ENCODE data around the gene SIMC1.

The SIMC1 gene

GRCh38 chr5:176362233-176362490 lies 123.9 kb downstream of the SIMC1 start:
- ATAC-seq (ENCODE audit: insufficient read depth, low read depth), result no peak
- H3K79me2 ChIP-seq (ENCODE audit: insufficient read depth, low read length), result peaks cover 38% of the 10 kb centered on the region
- H3K4me2 ChIP-seq (ENCODE audit: insufficient read depth, low read length), result peak overlapping the region; percentile 82
- peaks cover 28% of the 10 kb centered on the region for H3K4me1 ChIP-seq (ENCODE audit: insufficient read depth, low read length)
- peaks cover 22% of the 10 kb centered on the region for H3K36me3 ChIP-seq (ENCODE audit: insufficient read depth, low read length)
- H3K9me3 ChIP-seq (ENCODE audit: insufficient read depth, low read length, severe bottlenecking), result no peaks in the 10 kb centered on the region
- H3K9ac ChIP-seq (ENCODE audit: low read depth, low read length), result peak overlapping the region; percentile 90
- no peak for DNase-seq
- no peaks in the 10 kb centered on the region for H3K27me3 ChIP-seq (ENCODE audit: insufficient read depth, low read length, poor library complexity)
- peaks cover 11% of the 10 kb centered on the region; the same call in 1 of the 2 replicates for H4K20me1 ChIP-seq (ENCODE audit: insufficient read depth, low read length)
- peak overlapping the region; percentile 6 to 75; a peak in 3 of 4 replicates for H3K4me3 ChIP-seq (ENCODE audit: low read depth in 1 of 2, low read length in 2 of 2)
- H2AFZ ChIP-seq (ENCODE audit: low read depth, low read length), result peak overlapping the region; percentile 89
- H3K27ac ChIP-seq (ENCODE audit: low read length), result peak overlapping the region; percentile 48
- TF ChIP-seq CTCF (IDR thresholded peaks at IDR 0.05; ENCODE audit: borderline replicate concordance, extremely low read depth, low read length, poor library complexity, severe bottlenecking), result no peak
- TF ChIP-seq EZH2 (IDR thresholded peaks at IDR 0.05; ENCODE audit: borderline replicate concordance, low read depth, low read length, severe bottlenecking), result no peak

- Histone ChIP-seq H3K27ac (ENCODE audit: low read length) (no peak overlapping the region), H3K27me3 (ENCODE audit: insufficient read depth, low read length, poor library complexity) (no peaks in the 10 kb centered on the region), H2AFZ (ENCODE audit: low read depth, low read length) (no peak overlapping the region), H3K9me3 (ENCODE audit: insufficient read depth, low read length, severe bottlenecking) (no peaks in the 10 kb centered on the region), H3K4me1 (ENCODE audit: insufficient read depth, low read length) (peaks cover 22% of the 10 kb centered on the region), H3K9ac (ENCODE audit: low read depth, low read length) (no peak overlapping the region), H4K20me1 (ENCODE audit: insufficient read depth, low read length) (peaks cover 5% of the 10 kb centered on the region; the same call in 1 of the 2 replicates), H3K79me2 (ENCODE audit: insufficient read depth, low read length) (peaks cover 17% of the 10 kb centered on the region), H3K4me3 (ENCODE audit: low read depth in 1 of 2, low read length in 2 of 2) (no peak overlapping the region), H3K36me3 (ENCODE audit: insufficient read depth, low read length) (peaks cover 5% of the 10 kb centered on the region; the same call in 1 of the 2 replicates), H3K4me2 (ENCODE audit: insufficient read depth, low read length) (no peak overlapping the region)
- DNase-seq (no peak), ATAC-seq (ENCODE audit: insufficient read depth, low read depth) (no peak)
- no peak for TF ChIP-seq CTCF (IDR thresholded peaks at IDR 0.05; ENCODE audit: borderline replicate concordance, extremely low read depth, low read length, poor library complexity, severe bottlenecking)
- no peak for TF ChIP-seq EZH2 (IDR thresholded peaks at IDR 0.05; ENCODE audit: borderline replicate concordance, low read depth, low read length, severe bottlenecking)
Measured at GRCh38 chr5:176364765-176365350, 126.6 kb downstream of the SIMC1 start.

GRCh38 chr5:176365351-176366231 lies 127.4 kb downstream of the SIMC1 start, which contains the start of gene ARL10:
ARL10 (plus strand) TSS chr5:176365487; CDS start chr5:176365564, 77 bp downstream.
- peaks cover 4% of the 10 kb centered on the region; the same call in 1 of the 2 replicates for H3K36me3 ChIP-seq (ENCODE audit: insufficient read depth, low read length)
- peaks cover 5% of the 10 kb centered on the region; the same call in 1 of the 2 replicates for H4K20me1 ChIP-seq (ENCODE audit: insufficient read depth, low read length)
- H2AFZ ChIP-seq (ENCODE audit: low read depth, low read length), result no peak within 1 kb of the TSS
- H3K9ac ChIP-seq (ENCODE audit: low read depth, low read length), result no peak within 1 kb of the TSS
- DNase-seq (no peak), ATAC-seq (ENCODE audit: insufficient read depth, low read depth) (no peak)
- no peak for TF ChIP-seq EZH2 (IDR thresholded peaks at IDR 0.05; ENCODE audit: borderline replicate concordance, low read depth, low read length, severe bottlenecking)
- no peak for TF ChIP-seq CTCF (IDR thresholded peaks at IDR 0.05; ENCODE audit: borderline replicate concordance, extremely low read depth, low read length, poor library complexity, severe bottlenecking)
- H3K27me3 ChIP-seq (ENCODE audit: insufficient read depth, low read length, poor library complexity), result no peaks in the 10 kb centered on the region
- H3K4me1 ChIP-seq (ENCODE audit: insufficient read depth, low read length), result peaks cover 15% of the 10 kb centered on the region
- no peaks in the 10 kb centered on the region for H3K9me3 ChIP-seq (ENCODE audit: insufficient read depth, low read length, severe bottlenecking)
- H3K4me2 ChIP-seq (ENCODE audit: insufficient read depth, low read length), result no peak within 1 kb of the TSS
- H3K4me3 ChIP-seq (ENCODE audit: low read depth in 1 of 2, low read length in 2 of 2), result no peak within 1 kb of the TSS
- no peak within 1 kb of the TSS for H3K27ac ChIP-seq (ENCODE audit: low read length)
- peaks cover 10% of the 10 kb centered on the region for H3K79me2 ChIP-seq (ENCODE audit: insufficient read depth, low read length)

Data from DND-41 (cell line).